ENCODE results near the gene TMEM52. TPM values are rescaled to one million over a fixed set of nuclear protein-coding genes. Genes with fewer than 3 reads are reported as not detected.
"Not testable (repeated sequence)": the region's sequence is repeated elsewhere in the genome, so short reads cannot be mapped to it uniquely, and the experiment has no call there.

TMEM52 gene
- polyA plus RNA-seq, 2 donors, result 2.1 TPM

DNA sequence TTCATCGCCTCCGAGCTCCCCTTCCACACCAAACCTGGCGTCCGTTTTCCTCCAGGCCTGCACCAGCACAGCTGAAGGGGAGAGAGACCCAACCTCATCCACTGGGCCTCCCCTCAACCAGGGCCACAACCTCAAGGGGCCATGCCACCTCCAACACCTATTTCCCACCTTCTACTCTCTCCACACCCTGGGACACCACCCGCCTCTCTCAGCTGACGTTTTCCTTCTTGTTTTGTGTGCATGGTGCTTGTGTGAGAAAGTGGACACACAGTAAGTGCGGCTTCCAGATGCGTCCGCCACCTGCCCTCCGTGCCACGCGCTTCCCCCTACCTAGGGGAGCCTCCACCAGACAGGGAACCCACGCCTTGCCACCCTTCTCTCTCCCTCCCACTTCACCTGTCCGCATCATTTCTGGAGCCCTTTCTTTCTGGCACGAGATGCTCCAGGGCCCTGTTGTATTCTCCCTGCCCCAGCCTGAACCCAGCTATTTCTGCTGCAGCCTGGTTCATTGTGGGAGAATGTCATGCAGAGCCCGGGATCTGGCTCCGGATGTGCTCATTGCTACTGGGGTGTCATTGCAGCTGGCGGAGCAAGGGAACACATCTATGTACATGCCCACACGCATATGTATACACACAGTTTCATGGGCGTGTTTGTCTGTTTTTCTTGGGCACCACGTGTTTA, 26.9 kb downstream of the TMEM52 start:
- peak overlapping the region; percentile 94 to 98 for H3K27ac ChIP-seq (ENCODE audit: low read depth in 2 of 2, low read length in 1 of 2)

DNA sequence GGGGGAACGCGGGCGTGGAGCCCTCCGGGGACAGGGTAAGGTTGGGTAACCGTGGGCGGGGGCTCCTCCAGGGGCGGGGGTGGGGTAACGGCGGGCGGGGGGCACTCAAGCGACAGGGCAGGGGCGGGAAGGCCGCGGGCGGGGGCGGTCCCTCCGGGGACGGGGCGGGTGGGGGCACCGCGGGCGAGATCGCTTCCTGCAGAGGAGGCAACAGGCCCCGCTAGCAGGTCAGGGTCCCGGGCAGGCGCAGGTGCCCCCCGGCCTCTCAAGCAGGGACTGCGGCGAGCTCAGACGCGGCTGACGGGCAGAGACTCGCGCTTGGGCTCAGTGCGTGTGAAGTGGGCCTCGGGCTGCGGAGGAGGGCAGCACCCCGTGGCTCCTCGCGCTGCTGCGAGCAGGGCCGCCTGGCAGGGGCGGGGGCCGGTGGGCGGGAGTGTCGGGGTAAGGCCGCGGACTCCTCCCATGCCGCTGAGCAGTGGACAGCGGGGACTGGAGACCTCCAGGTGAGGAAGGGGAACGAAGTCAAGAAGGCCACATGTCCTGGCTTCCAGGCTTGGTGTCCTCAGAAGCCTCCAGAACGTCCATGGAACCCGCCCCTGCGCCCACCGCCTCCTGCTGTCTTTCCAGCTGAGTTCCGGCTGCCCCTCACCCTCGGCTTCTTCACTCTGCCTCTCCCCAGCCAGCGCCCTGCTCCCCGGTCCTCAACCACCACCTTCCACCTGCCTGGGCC, 27.6 kb downstream of the TMEM52 start:
- H3K36me3 ChIP-seq (ENCODE audit: control insufficient read depth in 2 of 2, insufficient read depth in 2 of 2, low read length in 1 of 2), result no peaks in the 10 kb centered on the region
- no peaks in the 10 kb centered on the region for H3K27me3 ChIP-seq (ENCODE audit: control insufficient read depth in 1 of 2, insufficient read depth in 2 of 2, low read length in 2 of 2)
- WGBS, 2 donors, result 1 to 2% methylated on average over 31 to 59 of the region's 59 CpGs
- H3K4me1 ChIP-seq (ENCODE audit: control insufficient read depth in 2 of 2, insufficient read depth in 2 of 2, low read length in 1 of 2), result peaks cover 9 to 35% of the 10 kb centered on the region in 2 donors
- peak overlapping the region; percentile 74 for H3K4me3 ChIP-seq (ENCODE audit: low read depth in 1 of 2, low read length in 2 of 2)
- no peaks in the 10 kb centered on the region for H3K9me3 ChIP-seq (ENCODE audit: control insufficient read depth in 2 of 2, insufficient read depth in 1 of 2, low read depth in 1 of 2, low read length in 1 of 2)
- H3K27ac ChIP-seq (ENCODE audit: low read depth in 2 of 2, low read length in 1 of 2), result peak overlapping the region; percentile 94 to 98

More for the DNA sequence above, 26.9 kb downstream of the TMEM52 start:
- H3K9me3 ChIP-seq (ENCODE audit: control insufficient read depth in 2 of 2, insufficient read depth in 1 of 2, low read depth in 1 of 2, low read length in 1 of 2), result no peaks in the 10 kb centered on the region
- H3K36me3 ChIP-seq (ENCODE audit: control insufficient read depth in 2 of 2, insufficient read depth in 2 of 2, low read length in 1 of 2), result no peaks in the 10 kb centered on the region
- H3K4me1 ChIP-seq (ENCODE audit: control insufficient read depth in 2 of 2, insufficient read depth in 2 of 2, low read length in 1 of 2), result peaks cover 9 to 35% of the 10 kb centered on the region in 2 donors
- 29 to 30% methylated on average over 21 of the region's 21 CpGs for WGBS, 2 donors
- H3K4me3 ChIP-seq (ENCODE audit: low read depth in 1 of 2, low read length in 2 of 2), result peak overlapping the region; percentile 67 to 74
- no peaks in the 10 kb centered on the region for H3K27me3 ChIP-seq (ENCODE audit: control insufficient read depth in 1 of 2, insufficient read depth in 2 of 2, low read length in 2 of 2)

DNA sequence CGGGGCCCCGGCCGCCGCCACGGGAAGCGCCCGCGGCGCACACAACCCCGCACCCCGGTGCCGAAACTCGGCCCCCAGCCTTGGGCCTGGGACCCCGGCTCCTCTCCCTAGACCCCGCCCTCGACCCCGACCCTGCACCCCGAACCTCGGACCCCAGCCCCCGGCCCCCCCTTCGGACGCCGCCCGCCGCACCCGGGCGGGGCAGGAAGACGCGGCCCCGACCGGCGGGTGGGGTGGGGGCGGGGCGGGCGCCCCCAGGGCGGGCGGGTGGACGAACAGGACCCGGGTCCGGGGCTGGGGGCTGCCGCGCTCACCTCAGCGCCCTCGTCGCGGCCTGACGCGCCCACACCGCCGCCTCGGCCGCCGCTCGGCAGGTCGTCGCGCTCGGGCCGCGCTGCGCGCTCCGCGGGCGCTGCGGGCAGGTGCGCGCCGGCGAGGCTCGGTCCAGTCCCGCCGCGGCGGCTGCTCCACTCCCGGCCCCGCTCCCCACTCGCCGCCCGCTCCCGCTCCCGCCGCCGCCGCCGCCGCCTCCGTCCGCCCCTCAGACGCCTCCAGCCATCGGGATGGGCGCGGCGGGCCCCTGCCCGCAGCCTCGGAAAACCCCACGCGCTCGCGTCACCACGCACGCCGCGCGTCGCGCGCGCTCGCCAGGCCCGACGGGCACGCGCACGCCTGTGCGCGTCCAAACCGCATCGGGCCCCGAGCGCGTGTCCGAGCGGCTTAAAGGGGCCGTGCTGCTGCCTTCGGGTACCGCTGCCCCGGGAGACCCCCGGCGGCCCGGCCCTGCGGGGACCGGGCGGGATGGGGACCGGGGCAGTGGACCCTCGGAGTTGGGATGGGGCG, 28.4 kb downstream of the TMEM52 start, which contains the start of gene GNB1:
TSS of gene GNB1 (minus strand) at position 582 of the 843 bp plus-strand sequence. CDS start 65,634 bp downstream, outside the sequence.
- H3K27me3 ChIP-seq (ENCODE audit: control insufficient read depth in 1 of 2, insufficient read depth in 2 of 2, low read length in 2 of 2), result no peaks in the 10 kb centered on the region
- WGBS, 2 donors, result 1% methylated on average over 37 to 137 of the region's 137 CpGs
- H3K4me1 ChIP-seq (ENCODE audit: control insufficient read depth in 2 of 2, insufficient read depth in 2 of 2, low read length in 1 of 2), result peaks cover 9 to 35% of the 10 kb centered on the region in 2 donors
- peak within 1 kb of the TSS; percentile 74 for H3K4me3 ChIP-seq (ENCODE audit: low read depth in 1 of 2, low read length in 2 of 2)
- no peaks in the 10 kb centered on the region for H3K9me3 ChIP-seq (ENCODE audit: control insufficient read depth in 2 of 2, insufficient read depth in 1 of 2, low read depth in 1 of 2, low read length in 1 of 2)
- no peaks in the 10 kb centered on the region for H3K36me3 ChIP-seq (ENCODE audit: control insufficient read depth in 2 of 2, insufficient read depth in 2 of 2, low read length in 1 of 2)
- H3K27ac ChIP-seq (ENCODE audit: low read depth in 2 of 2, low read length in 1 of 2), result peak within 1 kb of the TSS; percentile 94 to 98

DNA sequence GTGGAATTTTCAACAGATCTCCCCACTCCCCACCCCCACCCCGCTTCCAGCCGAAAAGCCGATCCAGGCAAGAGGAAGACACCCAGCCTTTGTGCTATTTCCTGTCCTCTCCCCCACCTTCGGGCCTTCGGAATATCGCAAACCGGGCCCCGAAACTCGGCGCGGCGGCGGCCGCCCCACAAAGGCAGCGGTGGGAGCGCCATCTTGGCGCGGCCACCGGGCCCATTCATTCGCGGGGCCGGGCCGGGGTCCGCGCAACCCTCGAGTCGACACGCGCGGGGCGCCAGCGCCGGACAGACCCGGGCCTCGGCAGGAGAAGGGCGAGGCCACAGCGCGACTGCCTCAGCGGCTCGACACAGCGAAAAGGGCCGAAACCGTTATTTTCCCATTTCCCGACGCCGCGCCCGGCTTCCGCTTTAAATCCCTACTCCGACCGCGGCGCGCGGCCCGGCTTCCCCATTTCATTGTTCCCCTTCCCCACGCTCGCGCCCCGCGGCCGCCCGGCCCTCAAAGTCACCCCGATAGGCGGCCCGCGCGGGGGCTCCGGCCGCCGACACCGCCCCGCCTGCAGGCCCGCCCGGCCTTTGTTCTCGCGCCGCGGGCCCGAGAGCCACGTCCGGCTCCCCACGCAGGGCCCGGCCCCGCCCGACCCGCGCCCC, 29.1 kb downstream of the TMEM52 start:
- H3K4me3 ChIP-seq (ENCODE audit: low read depth in 1 of 2, low read length in 2 of 2), result peak overlapping the region; percentile 74
- WGBS, 2 donors, result 0 to 1% methylated on average over 60 to 88 of the region's 88 CpGs
- no peaks in the 10 kb centered on the region for H3K9me3 ChIP-seq (ENCODE audit: control insufficient read depth in 2 of 2, insufficient read depth in 1 of 2, low read depth in 1 of 2, low read length in 1 of 2)
- no peaks in the 10 kb centered on the region for H3K27me3 ChIP-seq (ENCODE audit: control insufficient read depth in 1 of 2, insufficient read depth in 2 of 2, low read length in 2 of 2)
- peak overlapping the region; percentile 85 to 98 for H3K27ac ChIP-seq (ENCODE audit: low read depth in 2 of 2, low read length in 1 of 2)
- H3K36me3 ChIP-seq (ENCODE audit: control insufficient read depth in 2 of 2, insufficient read depth in 2 of 2, low read length in 1 of 2), result no peaks in the 10 kb centered on the region
- peaks cover 9 to 31% of the 10 kb centered on the region in 2 donors for H3K4me1 ChIP-seq (ENCODE audit: control insufficient read depth in 2 of 2, insufficient read depth in 2 of 2, low read length in 1 of 2)

DNA sequence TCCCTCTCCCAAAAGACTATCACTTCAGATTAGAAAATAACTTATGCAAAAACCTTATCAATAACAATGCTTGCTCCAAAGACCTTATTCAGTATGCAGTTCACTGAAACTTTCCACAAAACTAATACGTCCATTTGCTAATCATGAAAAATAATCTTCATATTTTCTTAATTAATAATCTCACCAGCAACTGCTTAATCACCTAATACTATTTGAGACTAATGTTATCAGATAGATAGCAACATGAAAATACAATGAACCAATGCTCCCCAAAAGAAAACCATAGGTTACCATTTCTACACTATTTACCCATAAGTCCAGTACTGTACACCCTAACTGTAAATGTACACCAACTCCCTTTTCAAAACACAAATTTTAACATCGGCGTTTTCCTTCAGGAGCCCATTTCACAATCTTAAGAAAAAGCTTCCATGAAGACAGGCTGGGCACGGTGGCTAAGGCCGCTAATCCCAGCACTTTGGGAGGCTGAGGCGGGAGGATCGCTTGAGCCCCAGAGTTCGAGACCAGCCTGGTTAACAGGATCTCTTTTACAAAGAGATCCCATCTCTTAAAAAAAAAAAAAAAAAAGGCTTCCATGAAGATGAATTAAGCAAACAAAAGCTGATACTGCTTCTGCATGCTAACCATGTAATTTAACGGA, 29.9 kb downstream of the TMEM52 start:
- no peaks in the 10 kb centered on the region for H3K9me3 ChIP-seq (ENCODE audit: control insufficient read depth in 2 of 2, insufficient read depth in 1 of 2, low read depth in 1 of 2, low read length in 1 of 2)
- no peaks in the 10 kb centered on the region for H3K36me3 ChIP-seq (ENCODE audit: control insufficient read depth in 2 of 2, insufficient read depth in 2 of 2, low read length in 1 of 2)
- 10 to 17% methylated on average over 9 of the region's 9 CpGs for WGBS, 2 donors
- H3K27me3 ChIP-seq (ENCODE audit: control insufficient read depth in 1 of 2, insufficient read depth in 2 of 2, low read length in 2 of 2), result no peaks in the 10 kb centered on the region
- H3K27ac ChIP-seq (ENCODE audit: low read depth in 2 of 2, low read length in 1 of 2), result no peak overlapping the region
- H3K4me1 ChIP-seq (ENCODE audit: control insufficient read depth in 2 of 2, insufficient read depth in 2 of 2, low read length in 1 of 2), result peaks cover 9 to 23% of the 10 kb centered on the region in 2 donors
- H3K4me3 ChIP-seq (ENCODE audit: low read depth in 1 of 2, low read length in 2 of 2), result peak overlapping the region in 1 of 2 donors; percentile 74

DNA sequence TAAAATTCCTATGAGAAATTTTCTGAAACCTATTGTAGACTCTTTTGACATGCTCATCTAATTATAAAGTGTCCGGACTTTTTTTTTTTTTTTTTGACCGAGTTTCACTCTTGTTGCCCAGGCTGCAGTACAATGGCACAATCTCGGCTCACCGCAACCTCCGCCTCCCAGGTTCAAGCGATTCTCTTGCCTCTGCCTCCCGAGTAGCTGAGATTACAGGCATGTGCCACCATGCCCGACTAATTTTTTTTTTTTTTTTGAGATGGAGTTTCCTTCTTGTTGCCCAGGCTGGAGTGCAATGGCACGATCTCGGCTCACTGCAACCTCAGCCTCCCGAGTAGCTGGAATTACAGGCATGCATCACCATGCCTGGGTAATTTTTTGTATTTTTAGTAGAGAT, 35.2 kb downstream of the TMEM52 start:
- not testable (repeated sequence) for H3K27ac ChIP-seq (ENCODE audit: low read depth in 2 of 2, low read length in 1 of 2); H3K36me3 ChIP-seq (ENCODE audit: control insufficient read depth in 2 of 2, insufficient read depth in 2 of 2, low read length in 1 of 2); H3K4me1 ChIP-seq (ENCODE audit: control insufficient read depth in 2 of 2, insufficient read depth in 2 of 2, low read length in 1 of 2); H3K9me3 ChIP-seq (ENCODE audit: control insufficient read depth in 2 of 2, insufficient read depth in 1 of 2, low read depth in 1 of 2, low read length in 1 of 2); H3K27me3 ChIP-seq (ENCODE audit: control insufficient read depth in 1 of 2, insufficient read depth in 2 of 2, low read length in 2 of 2); H3K4me3 ChIP-seq (ENCODE audit: low read depth in 1 of 2, low read length in 2 of 2)
- WGBS, 2 donors, result 71 to 78% methylated on average over 11 of the region's 11 CpGs

DNA sequence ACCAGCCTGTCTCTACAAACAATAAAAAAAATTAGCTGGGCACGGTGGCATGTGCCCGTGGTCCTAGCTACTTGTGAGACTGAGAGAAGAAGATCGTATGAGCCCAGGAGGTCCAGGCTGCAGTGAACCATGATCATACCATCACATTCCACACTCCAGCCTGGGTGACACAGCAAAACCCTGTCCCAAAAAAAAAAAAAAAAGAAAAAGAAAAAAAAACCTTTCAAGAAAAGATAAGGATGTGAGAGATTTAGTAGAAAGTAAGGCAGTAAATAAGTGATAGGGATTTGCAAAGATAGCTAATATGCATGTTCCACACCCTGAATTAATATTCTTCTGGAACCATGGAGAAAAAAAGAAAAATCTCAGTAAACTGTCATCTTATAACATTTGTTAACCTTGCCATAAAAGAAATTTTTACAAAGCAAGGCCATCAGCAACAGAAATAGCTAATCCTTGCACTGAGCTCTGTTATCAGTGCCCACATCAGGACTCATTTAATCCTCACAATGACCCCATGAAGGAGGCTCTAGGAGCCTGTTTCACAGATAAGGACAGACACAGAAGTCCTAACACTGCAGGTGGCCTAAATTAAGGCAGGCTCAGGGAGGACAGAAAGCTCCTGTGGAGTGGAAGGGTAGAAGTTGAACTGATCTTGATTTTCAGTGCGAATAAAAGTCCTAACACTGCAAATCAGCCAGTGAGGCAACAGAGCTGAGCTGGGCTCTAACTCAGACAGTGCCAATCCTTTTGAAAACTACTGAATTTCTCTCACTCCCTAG, 35.8 kb downstream of the TMEM52 start:
- WGBS, 2 donors, result 46 to 53% methylated on average over 4 of the region's 4 CpGs
- peaks cover 9 to 10% of the 10 kb centered on the region in 2 donors for H3K4me1 ChIP-seq (ENCODE audit: control insufficient read depth in 2 of 2, insufficient read depth in 2 of 2, low read length in 1 of 2)

DNA sequence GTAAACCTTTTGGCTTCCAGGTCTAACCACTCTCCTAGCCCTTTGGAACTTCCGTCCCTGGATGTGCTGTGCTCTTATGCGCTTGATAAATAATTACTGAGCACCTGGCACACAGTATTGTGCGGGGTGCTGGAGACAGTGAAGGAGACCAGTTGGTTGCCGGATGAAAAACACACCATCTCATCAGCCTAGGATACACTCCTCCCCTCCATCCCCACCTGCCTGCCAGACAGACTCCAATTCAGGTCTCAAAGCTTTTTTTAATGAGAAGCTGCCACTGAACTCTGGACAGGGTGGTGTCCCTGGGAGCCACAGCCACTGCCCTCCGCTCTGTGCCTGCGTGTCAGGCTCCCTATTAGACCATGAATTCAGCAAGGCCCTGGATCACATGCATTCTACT, 37.4 kb downstream of the TMEM52 start:
- no peaks in the 10 kb centered on the region for H3K9me3 ChIP-seq (ENCODE audit: control insufficient read depth in 2 of 2, insufficient read depth in 1 of 2, low read depth in 1 of 2, low read length in 1 of 2)
- no peak overlapping the region for H3K27ac ChIP-seq (ENCODE audit: low read depth in 2 of 2, low read length in 1 of 2)
- H3K4me3 ChIP-seq (ENCODE audit: low read depth in 1 of 2, low read length in 2 of 2), result no peak overlapping the region
- no peaks in the 10 kb centered on the region for H3K27me3 ChIP-seq (ENCODE audit: control insufficient read depth in 1 of 2, insufficient read depth in 2 of 2, low read length in 2 of 2)
- peaks cover 6 to 13% of the 10 kb centered on the region in 2 donors for H3K4me1 ChIP-seq (ENCODE audit: control insufficient read depth in 2 of 2, insufficient read depth in 2 of 2, low read length in 1 of 2)
- WGBS, 2 donors, result 75 to 87% methylated on average over 6 of the region's 6 CpGs
- H3K36me3 ChIP-seq (ENCODE audit: control insufficient read depth in 2 of 2, insufficient read depth in 2 of 2, low read length in 1 of 2), result no peaks in the 10 kb centered on the region

More for the DNA sequence above, 35.8 kb downstream of the TMEM52 start:
- no peak overlapping the region for H3K4me3 ChIP-seq (ENCODE audit: low read depth in 1 of 2, low read length in 2 of 2)
- H3K27ac ChIP-seq (ENCODE audit: low read depth in 2 of 2, low read length in 1 of 2), result no peak overlapping the region
- H3K27me3 ChIP-seq (ENCODE audit: control insufficient read depth in 1 of 2, insufficient read depth in 2 of 2, low read length in 2 of 2), result no peaks in the 10 kb centered on the region
- H3K9me3 ChIP-seq (ENCODE audit: control insufficient read depth in 2 of 2, insufficient read depth in 1 of 2, low read depth in 1 of 2, low read length in 1 of 2), result no peaks in the 10 kb centered on the region
- H3K36me3 ChIP-seq (ENCODE audit: control insufficient read depth in 2 of 2, insufficient read depth in 2 of 2, low read length in 1 of 2), result no peaks in the 10 kb centered on the region

Measured in esophagus (tissue), 2 donors.